Astrocyte (in vitro differentiated cells and primary cell): ENCODE results near the gene CSF1R. TPM values are rescaled to one million over a fixed set of nuclear protein-coding genes. Genes with fewer than 3 reads are reported as not detected.
"Not testable (repeated sequence)": the region's sequence is repeated elsewhere in the genome, so short reads cannot be mapped to it uniquely, and the experiment has no call there.

Experiments used
- DNase-seq: peaks from one replicate; pipeline ENCODE4 v3.0.0-alpha.2; 2010; ENCODE audit warnings: low read depth
- FAIRE-seq: peaks from 2 replicates; lab custom pipeline; 2011; peaks lifted over from hg19 to GRCh38; lab: Jason Lieb, UNC
- H2AFZ ChIP-seq: 2 replicates; pipeline ENCODE4 v1.6.0; 2012; ENCODE audit warnings: low read depth, low read length, inconsistent platforms
- H3K27ac ChIP-seq: 2 replicates; pipeline ENCODE4 v1.5.1; 2011; ENCODE audit warnings: low read depth, low read length, inconsistent platforms
- H3K27me3 ChIP-seq: 2 replicates; pipeline ENCODE4 v1.6.0; 2011; ENCODE audit warnings: low read length, inconsistent platforms; ENCODE audit not compliant: insufficient read depth
- H3K36me3 ChIP-seq: 2 replicates; pipeline ENCODE4 v1.5.1; 2011; ENCODE audit warnings: low read length, inconsistent platforms; ENCODE audit not compliant: insufficient read depth
- H3K4me1 ChIP-seq: 2 replicates; pipeline ENCODE4 v1.5.1; 2011; ENCODE audit warnings: low read length, inconsistent platforms; ENCODE audit not compliant: insufficient read depth
- H3K4me2 ChIP-seq: 2 replicates; pipeline ENCODE4 v1.6.0; 2012; ENCODE audit warnings: low read length, inconsistent platforms
- H3K4me3 ChIP-seq: 2 replicates; pipeline ENCODE4 v1.5.1; 2011; ENCODE audit warnings: low read depth, mild to moderate bottlenecking, low read length, inconsistent platforms; ENCODE audit not compliant: insufficient read depth
- H3K79me2 ChIP-seq: 2 replicates; pipeline ENCODE4 v1.6.0; 2012; ENCODE audit warnings: mild to moderate bottlenecking, low read length, inconsistent platforms; ENCODE audit not compliant: insufficient read depth
- H3K9ac ChIP-seq: 2 replicates; pipeline ENCODE4 v1.6.0; 2012; ENCODE audit warnings: mild to moderate bottlenecking, low read length, inconsistent platforms
- H3K9me3 ChIP-seq: 2 replicates; pipeline ENCODE4 v1.5.1; 2012; ENCODE audit warnings: low read depth, mild to moderate bottlenecking, low read length, inconsistent platforms; ENCODE audit not compliant: insufficient read depth
- H4K20me1 ChIP-seq: 2 replicates; pipeline ENCODE4 v1.6.0; 2012; ENCODE audit warnings: low read length, inconsistent platforms; ENCODE audit not compliant: insufficient read depth
- H3K27ac Mint-ChIP-seq: one replicate; pipeline ENCODE4 v1.8.0; 2021; ENCODE audit warnings: mild to moderate bottlenecking, mixed read lengths; ENCODE audit not compliant: unreplicated experiment
- H3K27me3 Mint-ChIP-seq: one replicate; pipeline ENCODE4 v1.8.0; 2021; ENCODE audit warnings: low read depth, mixed read lengths; ENCODE audit not compliant: unreplicated experiment
- H3K36me3 Mint-ChIP-seq: one replicate; pipeline ENCODE4 v1.8.0; 2021; ENCODE audit warnings: low read depth, mixed read lengths; ENCODE audit not compliant: unreplicated experiment
- H3K4me1 Mint-ChIP-seq: one replicate; pipeline ENCODE4 v1.8.0; 2021; ENCODE audit warnings: low read depth, mixed read lengths; ENCODE audit not compliant: unreplicated experiment
- H3K4me3 Mint-ChIP-seq: one replicate; pipeline ENCODE4 v1.8.0; 2021; ENCODE audit warnings: mild to moderate bottlenecking, moderate library complexity, mixed read lengths; ENCODE audit not compliant: unreplicated experiment
- H3K9me3 Mint-ChIP-seq: one replicate; pipeline ENCODE4 v1.8.0; 2021; ENCODE audit warnings: mild to moderate bottlenecking, mixed read lengths; ENCODE audit not compliant: unreplicated experiment
- EZH2 ChIP-seq: IDR thresholded peaks from 2 replicates; pipeline ENCODE4 v1.6.1; 2012; ENCODE audit warnings: mild to moderate bottlenecking, low read length, inconsistent platforms; ENCODE audit not compliant: insufficient read depth
- total RNA-seq: library from RNA; stranded (reverse); gene quantifications from 2 replicates; pipeline ENCODE4 v1.2.1, GENCODE V29; 2021
- TF ChIP-seq, protein P1 (sequence below): IDR thresholded peaks from 2 replicates; pipeline ENCODE4 v1.5.1; 2011; ENCODE audit warnings: low read depth, mild to moderate bottlenecking, inconsistent platforms, low read length, moderate library complexity; ENCODE audit not compliant: insufficient read depth

Gene CSF1R
- total RNA-seq, 1 donor from 2014 or later: 1.4 TPM

DNA sequence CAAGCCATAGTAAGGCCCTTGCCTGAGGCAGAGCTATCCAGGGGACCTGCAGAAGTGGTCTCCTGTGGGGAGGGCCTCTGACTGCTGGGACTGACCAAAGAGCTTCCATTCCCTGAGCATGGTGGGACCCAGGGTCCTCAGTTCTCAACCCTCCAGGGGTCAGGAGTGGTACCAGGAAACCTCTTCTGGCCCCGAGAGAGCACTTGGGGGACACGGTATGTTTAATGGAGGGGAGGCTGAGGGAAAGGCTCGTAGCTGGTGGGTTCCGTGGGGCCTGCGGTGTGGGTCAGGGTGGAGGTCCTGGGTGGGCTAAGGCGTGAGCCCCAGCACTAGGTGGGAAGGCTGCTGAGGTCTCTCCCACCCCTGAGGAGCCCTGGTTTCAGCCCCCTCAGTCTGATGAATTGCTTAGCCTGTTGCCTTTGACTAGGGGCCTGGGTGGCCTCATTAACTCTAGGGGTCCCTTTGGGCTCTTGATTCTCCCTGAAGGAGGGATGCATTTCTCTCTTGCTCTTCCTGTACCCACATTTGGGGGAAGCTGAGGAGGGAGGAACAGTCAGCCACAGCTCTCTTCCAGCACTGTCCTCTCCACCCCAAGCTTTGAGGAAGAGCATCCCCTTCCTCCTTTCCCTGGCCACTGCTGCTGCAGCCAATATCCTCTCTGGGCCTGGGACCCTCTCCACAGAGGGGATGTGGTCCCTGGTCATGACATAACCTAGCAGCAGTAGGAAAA, 34.0 kb downstream of the CSF1R start:
- H3K9ac ChIP-seq: peak overlapping the region; percentile 39
- H3K4me1 ChIP-seq: peaks cover 32% of the 10 kb centered on the region
- no peak overlapping the region for H2AFZ ChIP-seq
- no peak overlapping the region for H3K4me3 Mint-ChIP-seq
- H3K27ac ChIP-seq: peak overlapping the region; percentile 71
- TF ChIP-seq, protein P1, sequence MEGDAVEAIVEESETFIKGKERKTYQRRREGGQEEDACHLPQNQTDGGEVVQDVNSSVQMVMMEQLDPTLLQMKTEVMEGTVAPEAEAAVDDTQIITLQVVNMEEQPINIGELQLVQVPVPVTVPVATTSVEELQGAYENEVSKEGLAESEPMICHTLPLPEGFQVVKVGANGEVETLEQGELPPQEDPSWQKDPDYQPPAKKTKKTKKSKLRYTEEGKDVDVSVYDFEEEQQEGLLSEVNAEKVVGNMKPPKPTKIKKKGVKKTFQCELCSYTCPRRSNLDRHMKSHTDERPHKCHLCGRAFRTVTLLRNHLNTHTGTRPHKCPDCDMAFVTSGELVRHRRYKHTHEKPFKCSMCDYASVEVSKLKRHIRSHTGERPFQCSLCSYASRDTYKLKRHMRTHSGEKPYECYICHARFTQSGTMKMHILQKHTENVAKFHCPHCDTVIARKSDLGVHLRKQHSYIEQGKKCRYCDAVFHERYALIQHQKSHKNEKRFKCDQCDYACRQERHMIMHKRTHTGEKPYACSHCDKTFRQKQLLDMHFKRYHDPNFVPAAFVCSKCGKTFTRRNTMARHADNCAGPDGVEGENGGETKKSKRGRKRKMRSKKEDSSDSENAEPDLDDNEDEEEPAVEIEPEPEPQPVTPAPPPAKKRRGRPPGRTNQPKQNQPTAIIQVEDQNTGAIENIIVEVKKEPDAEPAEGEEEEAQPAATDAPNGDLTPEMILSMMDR: no peak
- TF ChIP-seq EZH2: no peak
- H3K4me2 ChIP-seq: peak overlapping the region; percentile 49
- H3K36me3 ChIP-seq: peaks cover 50% of the 10 kb centered on the region
- FAIRE-seq (no peak), DNase-seq (no peak)
- H3K9me3 Mint-ChIP-seq: no peaks in the 10 kb centered on the region
- no peaks in the 10 kb centered on the region for H3K27me3 ChIP-seq
- H3K27ac Mint-ChIP-seq: peak overlapping the region; percentile 84
- peaks cover 28% of the 10 kb centered on the region for H3K4me1 Mint-ChIP-seq
- H3K4me3 ChIP-seq: no peak overlapping the region
- H4K20me1 ChIP-seq: no peaks in the 10 kb centered on the region
- H3K79me2 ChIP-seq: peaks cover 5% of the 10 kb centered on the region
- no peaks in the 10 kb centered on the region for H3K27me3 Mint-ChIP-seq
- H3K9me3 ChIP-seq: no peaks in the 10 kb centered on the region
- peaks cover 54% of the 10 kb centered on the region for H3K36me3 Mint-ChIP-seq

DNA sequence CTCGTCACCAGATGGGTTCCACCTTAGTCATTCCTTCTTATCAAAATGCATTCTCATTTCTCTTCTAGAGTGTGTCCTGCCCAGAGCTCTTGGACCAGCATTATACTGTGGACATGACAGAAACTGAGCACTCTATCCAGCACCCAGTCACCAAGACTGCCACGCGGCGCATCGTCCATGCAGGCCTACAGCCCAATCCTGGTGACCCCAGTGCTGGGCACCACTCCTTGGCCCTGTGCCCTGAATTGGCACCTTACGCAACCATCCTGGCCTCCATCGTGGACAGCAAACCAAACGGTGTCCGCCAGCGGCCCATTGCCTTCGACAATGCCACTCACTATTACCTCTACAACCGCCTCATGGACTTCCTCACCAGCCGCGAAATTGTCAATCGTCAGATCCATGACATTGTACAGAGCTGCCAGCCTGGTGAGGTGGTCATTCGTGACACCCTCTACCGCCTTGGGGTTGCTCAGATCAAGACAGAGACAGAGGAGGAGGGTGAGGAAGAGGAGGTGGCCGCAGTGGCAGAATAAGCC, 34.6 kb downstream of the CSF1R start:
- Mint-ChIP-seq H3K27me3 (no peaks in the 10 kb centered on the region), H3K36me3 (peaks cover 57% of the 10 kb centered on the region), H3K27ac (peak overlapping the region; percentile 84), H3K9me3 (no peaks in the 10 kb centered on the region), H3K4me3 (no peak overlapping the region), H3K4me1 (peaks cover 28% of the 10 kb centered on the region)
- DNase-seq: no peak
- Histone ChIP-seq H3K4me1 (peaks cover 32% of the 10 kb centered on the region), H3K4me3 (no peak overlapping the region), H4K20me1 (no peaks in the 10 kb centered on the region), H3K27ac (no peak overlapping the region), H2AFZ (no peak overlapping the region), H3K9ac (no peak overlapping the region), H3K79me2 (peaks cover 7% of the 10 kb centered on the region), H3K36me3 (peaks cover 51% of the 10 kb centered on the region), H3K9me3 (no peaks in the 10 kb centered on the region), H3K4me2 (no peak overlapping the region), H3K27me3 (no peaks in the 10 kb centered on the region)
- TF ChIP-seq, protein P1: no peak
- no peak for TF ChIP-seq EZH2
- no peak for FAIRE-seq

DNA sequence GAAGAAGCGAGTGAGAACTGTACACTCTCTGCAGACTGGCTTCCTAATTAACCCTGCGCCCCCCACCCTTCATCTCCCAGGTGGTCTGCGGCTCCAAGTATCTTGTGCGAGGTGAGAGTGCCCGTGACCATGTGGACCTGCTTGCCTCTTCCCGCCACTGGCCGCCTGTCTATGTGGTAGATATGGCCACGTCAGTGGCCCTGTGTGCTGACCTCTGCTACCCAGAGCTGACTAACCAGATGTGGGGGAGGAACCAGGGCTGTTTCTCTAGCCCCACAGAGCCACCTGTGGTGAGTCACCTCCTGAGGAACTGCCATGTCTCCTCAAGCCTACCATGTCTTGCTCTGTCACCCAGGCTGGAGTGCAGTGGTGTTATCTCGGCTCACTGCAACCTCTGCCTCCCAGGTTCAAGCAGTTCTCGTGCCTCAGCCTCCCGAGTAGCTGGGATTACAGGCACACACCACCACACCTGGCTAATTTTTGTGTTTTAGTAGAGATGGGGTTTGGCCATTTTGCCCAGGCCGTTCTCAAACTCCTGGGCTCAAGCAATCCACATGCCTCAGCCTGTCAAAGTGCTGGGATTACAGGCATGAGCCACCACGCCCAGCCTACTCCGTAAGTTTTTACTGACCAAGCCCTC, 36.1 kb downstream of the CSF1R start:
- not testable (repeated sequence) for H3K27ac Mint-ChIP-seq, H2AFZ ChIP-seq, H4K20me1 ChIP-seq, H3K4me3 ChIP-seq, FAIRE-seq, H3K9me3 ChIP-seq, H3K4me3 Mint-ChIP-seq, H3K79me2 ChIP-seq, H3K27me3 ChIP-seq, H3K27me3 Mint-ChIP-seq, H3K9me3 Mint-ChIP-seq
- DNase-seq: peak; percentile 75
- H3K27ac ChIP-seq: peak overlapping the region; percentile 60
- Mint-ChIP-seq H3K4me1 (peaks cover 32% of the 10 kb centered on the region), H3K36me3 (peaks cover 54% of the 10 kb centered on the region)
- H3K9ac ChIP-seq: peak overlapping the region; percentile 33
- H3K4me1 ChIP-seq: peaks cover 35% of the 10 kb centered on the region
- peaks cover 60% of the 10 kb centered on the region for H3K36me3 ChIP-seq
- peak overlapping the region; percentile 14 for H3K4me2 ChIP-seq
